COLO829 (cell line): ENCODE data around the gene HTR3D.
"Not testable (repeated sequence)": the region's sequence is repeated elsewhere in the genome, so short reads cannot be mapped to it uniquely, and the experiment has no call there.

Source experiments
- DNase-seq: peaks from one replicate; pipeline ENCODE4 v3.0.0; 2012; ENCODE audit warnings: low spot score

The HTR3D gene

GRCh38 chr3:184016811-184017671 lies 14.5 kb upstream of the HTR3D start:
- peak; percentile 59 for DNase-seq

GRCh38 chr3:184017672-184018423 lies 13.7 kb upstream of the HTR3D start, which contains the start of gene ABCC5:
TSS of gene ABCC5 (minus strand) at chr3:184017884. CDS start at chr3:184014392, 3,492 bp downstream.
- DNase-seq, result peak; percentile 97

GRCh38 chr3:184018424-184018973 lies 13.0 kb upstream of the HTR3D start:
- DNase-seq, result no peak

GRCh38 chr3:184022323-184022722 lies 9.2 kb upstream of the HTR3D start:
- no peak for DNase-seq

- not testable (repeated sequence) for DNase-seq
These were observed 6.3 kb upstream of the HTR3D start for GRCh38 chr3:184025256-184025655.

GRCh38 chr3:184028275-184028890 lies 3.2 kb upstream of the HTR3D start:
- not testable (repeated sequence) for DNase-seq

- no peak for DNase-seq
These were observed 2.1 kb upstream of the HTR3D start for GRCh38 chr3:184029443-184029842.

GRCh38 chr3:184030536-184030935 lies 1.0 kb upstream of the HTR3D start:
- no peak for DNase-seq

GRCh38 chr3:184037816-184038215 lies 6.3 kb downstream of the HTR3D start:
- DNase-seq, result no peak

GRCh38 chr3:184038307-184038706 lies 6.8 kb downstream of the HTR3D start:
- not testable (repeated sequence) for DNase-seq

- DNase-seq, result no peak
These were observed 7.9 kb downstream of the HTR3D start for GRCh38 chr3:184039414-184039813.

- peak; percentile 51 for DNase-seq
These were observed 8.5 kb downstream of the HTR3D start for GRCh38 chr3:184040010-184040409.

- DNase-seq, result no peak
These were observed 11.1 kb downstream of the HTR3D start for GRCh38 chr3:184042617-184043016.

GRCh38 chr3:184045995-184046394 lies 14.5 kb downstream of the HTR3D start:
- no peak for DNase-seq

GRCh38 chr3:184050217-184050847 lies 18.8 kb downstream of the HTR3D start:
- no peak for DNase-seq

GRCh38 chr3:184052767-184053166 lies 21.2 kb downstream of the HTR3D start, which contains the start of gene HTR3C:
TSS of gene HTR3C (plus strand) at chr3:184053047. CDS start at chr3:184053081, 34 bp downstream.
- DNase-seq, result no peak

- DNase-seq, result no peak
These were observed 26.5 kb downstream of the HTR3D start for GRCh38 chr3:184058029-184058428.

- no peak for DNase-seq
These were observed 27.9 kb downstream of the HTR3D start for GRCh38 chr3:184059424-184059823.

- DNase-seq, result no peak
These were observed 31.1 kb downstream of the HTR3D start for GRCh38 chr3:184062637-184063036.

GRCh38 chr3:184066211-184066610 lies 34.7 kb downstream of the HTR3D start:
- no peak for DNase-seq

GRCh38 chr3:184067573-184068055 lies 36.1 kb downstream of the HTR3D start:
- DNase-seq, result no peak

GRCh38 chr3:184068344-184068743 lies 36.8 kb downstream of the HTR3D start:
- DNase-seq, result no peak
